HG03097 (cell line): ENCODE data around the gene LRCH2.

Experiments
- ATAC-seq: cut with Tn5 transposase; IDR thresholded peaks from one replicate; pipeline ENCODE4 v1.9.1; 2021; ENCODE audit not compliant: unreplicated experiment, low FRiP score

The LRCH2 gene

DNA sequence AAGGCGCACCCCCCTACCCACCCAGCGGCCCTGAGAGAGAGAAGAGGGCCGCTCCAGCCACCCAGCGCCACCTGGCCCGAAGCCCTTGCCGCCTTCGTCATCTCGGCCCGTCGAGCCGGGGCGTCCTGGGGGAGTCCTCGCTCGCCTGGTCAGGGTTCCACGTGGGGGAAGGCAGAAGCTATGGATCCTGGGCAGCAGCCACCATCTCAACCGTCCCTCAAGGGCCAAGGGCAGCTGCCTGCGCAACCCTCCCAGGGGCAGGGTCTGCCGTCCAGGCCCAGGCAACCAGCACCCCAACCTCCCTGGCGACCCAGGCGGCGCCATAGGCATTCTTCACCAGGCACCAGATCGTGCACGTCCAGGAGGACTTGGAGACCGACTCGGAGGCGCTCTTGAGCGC, 165.0 kb downstream of the LRCH2 start:
- no peak for ATAC-seq

DNA sequence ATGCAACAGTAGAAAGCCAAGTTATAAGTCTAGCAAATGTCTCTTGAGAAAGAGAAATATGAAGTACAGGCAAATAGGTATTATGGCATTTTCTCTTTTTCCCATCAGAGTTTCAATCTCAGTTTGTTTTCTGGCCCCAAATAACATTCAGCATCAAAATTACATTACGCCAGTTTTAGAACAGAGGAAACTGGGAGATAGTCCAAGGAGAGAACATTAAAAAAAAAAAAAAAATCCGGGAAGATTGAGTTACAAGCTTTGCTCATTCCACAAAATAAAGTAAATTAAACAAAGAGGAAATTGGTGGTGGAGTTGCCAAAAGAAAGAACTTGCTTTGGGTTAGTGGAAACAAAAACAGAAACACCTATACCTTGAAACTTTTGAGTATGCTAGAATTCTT, 166.1 kb downstream of the LRCH2 start:
- ATAC-seq: no peak

DNA sequence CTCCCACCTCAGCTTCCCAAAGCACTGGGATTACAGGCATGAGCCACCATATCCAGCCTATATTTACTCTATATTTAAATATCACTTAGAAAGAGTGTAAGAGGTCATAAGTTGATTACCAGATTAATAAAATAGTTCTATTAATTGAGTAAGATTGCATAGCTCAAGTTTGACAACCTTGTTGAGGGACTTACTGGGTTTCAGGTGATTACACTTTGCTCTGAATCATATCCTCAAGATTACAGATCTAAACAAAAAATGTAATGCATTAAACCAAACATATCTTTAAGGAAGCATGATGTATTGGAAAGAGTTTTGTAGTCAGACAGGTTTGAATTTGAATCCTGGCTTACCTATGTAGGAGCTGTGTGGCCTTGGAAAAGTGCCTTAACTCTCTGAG, 168.6 kb downstream of the LRCH2 start:
- ATAC-seq: no peak
